Right lobe of liver (tissue), 4 donors: ENCODE results near the gene CHMP4B.

Source experiments
- CTCF ChIP-seq, 4 donors: fragments of 200-600 bp in 3 of 4; fragments of 450-650 bp in 1 of 4; IDR thresholded peaks; one replicate each; pipeline versions ENCODE4 v1.5.1 to v1.8.0; 2016 to 2022; ENCODE audit warnings: antibody characterized with exemption in 4 of 4, mild to moderate bottlenecking in 2 of 4
- POLR2A ChIP-seq: fragments of 450-650 bp; IDR thresholded peaks from one replicate; pipeline ENCODE4 v1.6.1; 2017; ENCODE audit warnings: antibody characterized with exemption, mild to moderate bottlenecking
- donor health status: DM: no; HTN: no; CAD: no.
- donor health status: DM: no; HTN: no; CAD: no.
- donor health status: DM: no; HTN: yes; CAD: no.

- TF ChIP-seq CTCF (IDR thresholded peaks at IDR 0.05), result no peak
- no peak for TF ChIP-seq POLR2A
Observed at GRCh38 chr20:33840160-33840559, 29.0 kb downstream of the CHMP4B start.
